SK-N-SH treated with all-trans-retinoic acid at 6 μM for 48 hours (cell line): ENCODE data around the gene KNSTRN.

Source experiments
- PATZ1 ChIP-seq: fragments of 250-450 bp; sonication (Bioruptor Pico); IDR thresholded peaks from 2 replicates; pipeline ENCODE4 v1.8.0; 2020; ENCODE audit warnings: mild to moderate bottlenecking, moderate library complexity, borderline replicate concordance
- PPARA ChIP-seq: fragments of 250-450 bp; sonication (Bioruptor Pico); IDR thresholded peaks from 2 replicates; pipeline ENCODE4 v1.5.0; 2020; ENCODE audit warnings: mild to moderate bottlenecking, borderline replicate concordance
- ZFP3 ChIP-seq: fragments of 250-450 bp; sonication (Bioruptor Pico); IDR thresholded peaks from 2 replicates; pipeline ENCODE4 v1.5.0; 2020; ENCODE audit warnings: mild to moderate bottlenecking, moderate library complexity
- ZFP30 ChIP-seq: fragments of 450-650 bp; formaldehyde crosslinking; IDR thresholded peaks from 2 replicates; pipeline ENCODE4 v1.5.0; 2022; ENCODE audit warnings: mild to moderate bottlenecking, moderate library complexity
- ZNF565 ChIP-seq: fragments of 450-650 bp; formaldehyde crosslinking; conservative IDR thresholded peaks from 2 replicates; pipeline ENCODE4 v1.5.0; 2020; ENCODE audit warnings: low read depth, mild to moderate bottlenecking, moderate library complexity
- TF ChIP-seq, protein P1 (sequence below): fragments of 250-450 bp; sonication (Bioruptor Pico); IDR thresholded peaks from 2 replicates; pipeline ENCODE4 v1.5.0; 2020; ENCODE audit warnings: mild to moderate bottlenecking, moderate library complexity

DNA sequence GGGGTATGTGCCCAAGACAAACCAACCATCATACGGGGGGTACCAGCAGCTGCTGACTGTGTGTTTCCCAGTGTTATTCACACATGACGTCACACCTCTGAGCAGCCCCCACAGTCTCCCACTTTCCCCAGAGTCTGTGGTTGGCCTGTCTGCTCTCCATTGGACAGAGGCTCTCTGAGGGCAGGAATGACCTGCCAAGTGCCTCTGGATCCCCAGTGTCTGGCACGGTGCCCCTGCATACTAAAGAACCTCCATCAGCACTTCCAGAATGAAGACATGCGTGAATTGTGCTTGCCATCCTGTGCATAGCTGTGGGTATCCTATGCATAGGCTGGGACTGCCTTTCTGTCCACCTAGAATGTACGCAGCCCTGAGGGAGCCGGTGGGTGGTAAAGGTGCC is 38.3 kb upstream of the KNSTRN start:
- TF ChIP-seq PPARA = no peak
- no peak for TF ChIP-seq ZFP3 (CRISPR knock-in tag)
- TF ChIP-seq ZFP30 = no peak
- no peak for TF ChIP-seq PATZ1 (CRISPR knock-in tag)
- TF ChIP-seq ZNF565 (CRISPR knock-in tag) = no peak
- TF ChIP-seq, protein P1, sequence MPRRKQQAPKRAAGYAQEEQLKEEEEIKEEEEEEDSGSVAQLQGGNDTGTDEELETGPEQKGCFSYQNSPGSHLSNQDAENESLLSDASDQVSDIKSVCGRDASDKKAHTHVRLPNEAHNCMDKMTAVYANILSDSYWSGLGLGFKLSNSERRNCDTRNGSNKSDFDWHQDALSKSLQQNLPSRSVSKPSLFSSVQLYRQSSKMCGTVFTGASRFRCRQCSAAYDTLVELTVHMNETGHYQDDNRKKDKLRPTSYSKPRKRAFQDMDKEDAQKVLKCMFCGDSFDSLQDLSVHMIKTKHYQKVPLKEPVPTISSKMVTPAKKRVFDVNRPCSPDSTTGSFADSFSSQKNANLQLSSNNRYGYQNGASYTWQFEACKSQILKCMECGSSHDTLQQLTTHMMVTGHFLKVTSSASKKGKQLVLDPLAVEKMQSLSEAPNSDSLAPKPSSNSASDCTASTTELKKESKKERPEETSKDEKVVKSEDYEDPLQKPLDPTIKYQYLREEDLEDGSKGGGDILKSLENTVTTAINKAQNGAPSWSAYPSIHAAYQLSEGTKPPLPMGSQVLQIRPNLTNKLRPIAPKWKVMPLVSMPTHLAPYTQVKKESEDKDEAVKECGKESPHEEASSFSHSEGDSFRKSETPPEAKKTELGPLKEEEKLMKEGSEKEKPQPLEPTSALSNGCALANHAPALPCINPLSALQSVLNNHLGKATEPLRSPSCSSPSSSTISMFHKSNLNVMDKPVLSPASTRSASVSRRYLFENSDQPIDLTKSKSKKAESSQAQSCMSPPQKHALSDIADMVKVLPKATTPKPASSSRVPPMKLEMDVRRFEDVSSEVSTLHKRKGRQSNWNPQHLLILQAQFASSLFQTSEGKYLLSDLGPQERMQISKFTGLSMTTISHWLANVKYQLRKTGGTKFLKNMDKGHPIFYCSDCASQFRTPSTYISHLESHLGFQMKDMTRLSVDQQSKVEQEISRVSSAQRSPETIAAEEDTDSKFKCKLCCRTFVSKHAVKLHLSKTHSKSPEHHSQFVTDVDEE (CRISPR knock-in tag) = no peak
